GM18511 (cell line): ENCODE data around the gene P2RX6.
"Not testable (repeated sequence)": the region's sequence is repeated elsewhere in the genome, so short reads cannot be mapped to it uniquely, and the experiment has no call there.

ENCODE experiments used
- ATAC-seq: cut with Tn5 transposase; IDR thresholded peaks from one replicate; pipeline ENCODE4 v1.9.1; 2021; ENCODE audit warnings: mild to moderate bottlenecking, moderate library complexity; ENCODE audit not compliant: unreplicated experiment

Gene P2RX6

DNA sequence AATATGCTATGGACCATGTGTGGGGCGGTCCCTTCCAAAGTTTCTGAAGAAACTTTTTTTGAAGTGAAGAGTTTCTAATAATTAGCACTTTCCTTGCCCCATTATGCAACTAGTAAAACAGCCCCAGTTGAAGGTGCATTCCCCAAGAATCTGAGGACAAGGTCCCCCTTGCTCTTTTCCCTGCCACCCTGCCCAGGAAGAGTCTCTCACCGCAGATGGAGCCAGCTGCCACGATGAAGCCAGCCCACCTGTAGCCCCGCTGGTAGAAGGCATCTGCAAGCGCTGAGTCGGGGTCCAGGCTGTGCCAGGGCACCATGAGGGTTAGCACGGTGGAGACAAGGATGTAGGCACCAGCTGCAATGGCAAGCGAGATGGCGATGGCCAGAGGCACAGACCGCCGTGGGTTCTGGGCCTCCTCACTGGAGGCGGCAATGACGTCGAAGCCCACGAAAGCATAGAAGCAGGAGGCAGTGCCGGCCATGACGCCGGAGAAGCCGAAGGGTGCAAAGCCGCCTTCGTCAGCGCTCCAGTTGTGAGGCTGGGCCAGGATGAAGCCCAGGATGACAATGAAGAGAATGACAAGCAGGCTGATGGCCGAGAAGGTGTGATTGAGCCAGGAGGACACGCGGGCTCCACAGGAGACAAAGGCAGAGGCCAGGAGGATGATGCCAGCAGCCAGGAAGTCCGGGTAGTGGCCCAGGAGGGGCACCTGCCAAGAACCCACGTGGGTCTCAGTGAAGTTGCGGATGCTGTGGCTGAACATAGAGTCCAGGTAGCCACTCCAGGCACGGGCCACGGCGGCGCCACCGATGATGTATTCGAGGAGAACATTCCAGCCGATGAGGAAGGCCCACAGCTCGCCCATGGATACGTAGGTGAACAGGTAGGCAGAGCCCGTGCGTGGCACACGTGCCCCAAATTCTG is 15.9 kb downstream of the P2RX6 start:
- ATAC-seq: no peak

DNA sequence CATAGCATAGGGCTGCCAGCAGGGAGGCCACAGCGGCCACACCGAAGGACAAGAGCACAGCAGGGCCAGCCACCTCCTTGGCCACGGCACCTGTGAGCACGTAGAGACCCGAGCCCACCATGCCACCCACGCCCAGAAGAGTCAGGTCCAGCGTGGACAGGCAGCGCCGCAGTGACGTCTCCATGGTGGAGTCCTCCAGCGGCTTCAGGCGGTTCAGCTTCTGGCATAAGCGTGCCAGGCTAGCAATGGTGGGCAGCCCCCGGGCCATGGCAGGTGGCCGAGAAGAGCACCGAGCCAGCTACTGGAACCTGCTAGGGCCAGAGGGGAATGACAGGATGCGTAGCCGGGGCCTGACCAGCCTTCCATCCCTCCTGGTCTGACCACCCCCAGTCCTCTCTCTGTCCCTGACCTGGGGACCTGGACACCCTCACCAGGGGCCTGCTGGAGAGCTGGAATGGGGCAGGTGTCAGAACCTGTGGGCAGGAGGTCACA is 16.6 kb downstream of the P2RX6 start:
- no peak for ATAC-seq

GRCh38 chr22:21032037-21032867 is 17.3 kb downstream of the P2RX6 start, which contains the start of gene SLC7A4:
TSS of gene SLC7A4 (minus strand) at chr22:21032561. CDS start at chr22:21031812, 749 bp downstream.
- no peak for ATAC-seq

GRCh38 chr22:21032868-21033688 is 18.1 kb downstream of the P2RX6 start:
- ATAC-seq: no peak

DNA sequence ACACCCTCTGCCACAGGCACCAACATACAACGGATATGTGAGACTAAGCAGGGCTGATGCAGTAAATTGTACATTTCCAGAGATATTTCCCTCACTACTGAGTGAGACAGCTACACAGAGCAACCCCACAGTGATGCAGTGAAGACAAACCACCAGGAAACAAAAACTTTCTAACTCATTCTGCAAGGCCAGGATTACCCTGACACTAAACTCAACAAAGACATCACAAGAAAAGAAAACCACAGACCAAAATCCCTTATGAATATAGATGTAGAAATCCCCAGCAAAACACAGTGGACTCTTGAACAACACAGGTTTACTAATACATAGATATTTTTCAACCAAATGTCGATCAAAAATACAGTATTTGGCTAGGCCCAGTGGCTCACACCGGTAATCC is 18.9 kb downstream of the P2RX6 start:
- ATAC-seq: no peak

DNA sequence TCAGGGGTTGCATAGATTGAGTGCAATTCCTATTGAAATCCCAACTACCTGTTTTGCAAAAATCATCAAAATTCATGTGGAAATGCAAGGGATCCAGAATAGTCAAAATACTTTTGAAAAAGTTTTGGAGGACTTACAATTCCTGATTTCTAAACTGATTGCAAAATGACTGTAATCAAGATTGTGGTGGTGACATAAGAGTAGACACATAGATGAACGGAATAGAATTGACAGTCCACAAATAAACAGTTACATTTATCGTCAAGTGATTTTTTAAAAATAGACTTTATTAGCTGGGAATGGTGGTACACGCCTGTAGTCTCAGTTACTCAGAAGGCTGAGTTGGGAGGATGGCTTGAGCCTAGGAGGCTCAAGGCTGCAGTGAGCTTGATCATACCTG is 20.0 kb downstream of the P2RX6 start:
- ATAC-seq: no peak

DNA sequence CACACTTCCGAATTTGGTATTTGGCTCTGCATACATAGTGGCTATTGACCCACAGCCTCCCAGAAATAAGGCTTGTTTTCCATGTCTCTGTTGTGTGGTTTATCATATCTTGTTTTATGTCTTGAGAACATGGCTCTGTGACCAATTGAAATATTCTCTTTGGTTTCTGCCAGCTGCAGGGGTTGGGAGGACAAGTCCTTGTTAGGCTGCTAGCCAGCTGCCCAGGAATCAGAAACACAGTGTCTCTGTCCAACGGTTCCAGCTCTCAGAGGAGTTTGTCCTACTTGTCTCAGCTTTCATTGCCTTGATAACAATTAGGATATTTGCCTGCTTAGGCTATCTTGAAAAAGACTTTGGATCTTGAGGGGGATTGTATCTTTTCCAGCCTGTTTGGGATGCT is 23.4 kb downstream of the P2RX6 start:
- ATAC-seq: no peak

DNA sequence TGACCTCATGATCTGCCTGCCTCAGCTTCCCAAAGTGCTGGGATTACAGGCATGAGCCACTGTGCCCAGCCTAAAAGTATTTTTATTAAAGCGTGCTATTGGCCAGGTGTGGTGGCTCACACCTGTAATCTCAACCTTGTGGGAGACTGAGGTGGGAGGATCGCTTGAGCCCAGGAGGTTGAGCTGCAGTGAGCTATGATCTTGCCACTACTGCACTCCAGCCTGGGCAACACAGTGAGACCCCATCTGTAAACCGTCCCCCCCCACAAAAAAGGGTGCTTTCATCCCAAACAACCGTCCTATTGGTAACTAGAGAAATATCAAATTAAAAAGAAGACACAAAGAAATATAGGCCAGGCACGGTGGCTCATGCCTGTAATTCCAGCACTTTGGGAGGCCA is 24.2 kb downstream of the P2RX6 start:
- ATAC-seq: not testable (repeated sequence)

- ATAC-seq: no peak
These were observed 27.0 kb downstream of the P2RX6 start for GRCh38 chr22:21041937-21042336.

GRCh38 chr22:21042978-21043859 is 28.3 kb downstream of the P2RX6 start:
- ATAC-seq: no peak

DNA sequence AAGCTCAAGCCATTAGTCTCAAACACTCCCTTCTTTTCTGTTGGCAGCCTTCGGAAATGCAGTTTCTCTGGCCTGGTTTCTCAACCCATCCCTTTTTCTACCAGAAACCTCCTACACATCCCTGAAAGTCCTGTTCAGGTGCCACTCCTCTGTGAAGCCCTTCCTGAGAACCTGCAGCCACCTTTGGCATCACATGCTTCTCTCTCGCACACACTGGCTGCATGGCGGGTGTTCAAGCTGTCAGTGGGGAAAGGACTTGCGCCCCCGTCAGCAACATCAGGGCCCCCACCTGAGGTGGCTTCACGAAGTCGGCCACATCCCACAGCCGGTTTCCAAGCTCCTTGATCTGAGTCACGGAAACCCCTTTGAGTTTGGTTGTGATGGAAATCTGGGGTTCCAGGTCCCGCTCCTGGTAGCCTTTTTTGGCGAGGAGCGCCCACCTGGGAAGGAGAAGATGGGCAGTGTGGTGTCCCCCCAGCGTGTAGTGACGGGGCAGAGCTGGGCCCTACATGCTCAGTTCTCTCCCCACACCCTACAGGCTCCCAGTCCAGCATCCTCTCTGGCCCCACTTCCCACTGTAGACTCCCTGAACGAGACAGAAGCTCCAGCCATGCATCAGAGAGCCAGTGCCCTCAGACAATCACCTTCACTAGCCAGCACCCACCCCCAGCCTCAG is 29.0 kb downstream of the P2RX6 start:
- no peak for ATAC-seq

- no peak for ATAC-seq
These were observed 30.1 kb downstream of the P2RX6 start for GRCh38 chr22:21044931-21045584.

DNA sequence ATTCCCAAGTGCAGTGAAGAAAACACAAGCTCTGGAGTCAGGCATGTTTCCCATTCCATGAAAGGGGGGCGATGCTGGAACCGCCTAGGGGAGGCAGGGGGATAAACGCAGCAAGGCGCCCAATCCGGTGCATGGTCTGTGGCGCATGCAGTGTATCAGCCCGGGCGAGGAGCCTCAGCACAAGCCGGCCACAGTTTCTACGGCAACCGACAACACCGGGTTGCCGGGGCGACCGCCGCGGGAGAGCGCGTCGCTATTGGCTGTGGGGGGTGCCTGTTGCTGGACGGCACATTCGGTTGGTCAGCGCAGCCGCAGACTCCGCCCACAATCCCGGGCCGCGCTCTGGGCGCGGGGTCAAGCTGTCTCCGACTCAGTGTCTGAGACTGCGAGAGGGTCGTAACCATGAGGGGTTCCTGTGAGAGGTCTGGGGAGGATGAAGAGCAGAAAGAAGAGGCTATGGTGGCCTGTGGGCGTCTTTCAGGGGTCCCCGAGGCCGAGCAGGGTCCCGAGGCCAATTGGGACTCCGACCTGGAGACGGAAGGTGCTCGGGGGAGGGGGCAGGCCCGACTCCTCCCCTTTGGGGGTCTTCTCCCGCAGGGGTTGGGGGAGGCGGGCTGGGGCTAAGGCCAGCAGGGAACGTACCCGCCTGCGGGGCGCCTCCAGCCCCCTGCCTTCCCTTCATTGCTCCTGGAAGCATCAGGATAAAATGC is 30.8 kb downstream of the P2RX6 start, which contains the start of gene LRRC74B:
Gene LRRC74B, plus strand, starts transcription at position 362 of the 710 bp plus-strand sequence. Its CDS starts 41 bp downstream, at position 403.
- ATAC-seq: peak; percentile 84

DNA sequence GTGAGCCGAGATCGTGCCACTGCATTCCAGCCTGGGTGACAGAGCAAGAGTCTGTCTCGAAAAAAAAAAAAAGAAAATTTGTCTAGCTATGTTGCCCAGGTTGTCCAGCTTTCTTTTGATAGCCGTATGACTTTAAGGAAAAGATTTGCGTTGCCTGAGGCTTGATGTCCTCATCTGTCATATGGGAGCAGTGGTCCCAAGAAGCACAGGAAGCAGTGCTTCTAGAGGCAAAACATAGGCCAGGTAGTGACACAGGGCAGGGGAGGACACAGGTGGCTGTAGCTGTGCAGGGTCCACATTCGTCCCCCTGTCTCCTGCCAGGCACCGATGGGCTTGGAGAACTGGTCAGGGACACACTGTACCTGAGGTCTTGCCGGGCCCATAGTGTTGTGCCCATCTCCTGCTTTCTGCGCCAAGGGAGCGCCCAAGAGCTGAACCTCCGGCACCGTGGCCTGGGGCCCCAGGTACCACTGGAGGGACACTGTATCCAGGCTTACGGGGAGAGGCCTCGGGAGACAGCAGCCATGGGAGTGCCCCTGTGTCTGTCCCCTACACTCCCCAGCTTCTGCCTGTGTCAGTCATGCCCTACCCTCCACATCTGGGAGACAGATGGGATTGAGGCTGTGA is 32.2 kb downstream of the P2RX6 start:
- ATAC-seq: no peak

DNA sequence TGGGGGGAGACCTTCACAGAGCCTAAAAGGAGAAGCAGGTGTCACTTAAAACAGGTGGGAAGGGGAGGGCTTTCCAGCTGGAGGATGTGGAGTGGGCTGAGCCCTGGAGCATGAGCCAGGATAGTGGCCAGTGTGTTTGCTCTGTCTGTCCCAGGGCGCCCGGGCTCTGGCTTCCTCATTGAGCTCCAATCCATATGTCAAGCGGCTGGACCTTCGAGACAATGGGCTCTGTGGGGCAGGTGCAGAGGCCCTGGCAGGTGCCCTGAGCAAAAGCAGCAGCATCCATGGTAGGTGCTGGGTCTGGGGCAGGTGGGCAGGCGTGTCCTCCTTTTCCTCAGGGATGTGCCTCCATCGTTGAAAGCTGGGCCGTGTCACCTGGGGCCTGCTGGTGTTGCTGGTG is 32.8 kb downstream of the P2RX6 start:
- no peak for ATAC-seq

DNA sequence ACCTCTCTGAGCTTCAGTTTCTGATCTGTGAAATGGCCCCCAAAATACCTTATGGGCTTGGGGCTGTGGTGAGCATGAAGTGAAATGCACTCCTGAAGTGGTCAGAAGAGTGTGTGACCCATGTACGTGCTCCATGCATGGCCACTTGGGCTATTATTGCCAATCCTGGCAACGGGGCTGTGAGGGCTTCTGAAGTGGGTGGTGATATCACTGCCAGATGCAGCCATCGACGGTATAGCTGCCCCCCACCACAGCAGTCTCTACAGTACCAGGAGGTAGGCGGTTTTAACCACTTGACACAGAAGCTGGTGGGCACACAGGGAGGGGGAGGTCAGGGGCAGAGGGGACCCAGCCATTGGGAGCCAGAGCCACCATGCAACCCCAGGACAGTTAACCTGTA is 33.5 kb downstream of the P2RX6 start:
- not testable (repeated sequence) for ATAC-seq

GRCh38 chr22:21048965-21049364 is 34.0 kb downstream of the P2RX6 start:
- not testable (repeated sequence) for ATAC-seq
